Femur (tissue), 1 donor: ENCODE results near the gene MED26.

Source experiments
- DNase-seq: peaks from one replicate; pipeline ENCODE4 v3.0.0-alpha.2; 2017

Gene MED26

DNA sequence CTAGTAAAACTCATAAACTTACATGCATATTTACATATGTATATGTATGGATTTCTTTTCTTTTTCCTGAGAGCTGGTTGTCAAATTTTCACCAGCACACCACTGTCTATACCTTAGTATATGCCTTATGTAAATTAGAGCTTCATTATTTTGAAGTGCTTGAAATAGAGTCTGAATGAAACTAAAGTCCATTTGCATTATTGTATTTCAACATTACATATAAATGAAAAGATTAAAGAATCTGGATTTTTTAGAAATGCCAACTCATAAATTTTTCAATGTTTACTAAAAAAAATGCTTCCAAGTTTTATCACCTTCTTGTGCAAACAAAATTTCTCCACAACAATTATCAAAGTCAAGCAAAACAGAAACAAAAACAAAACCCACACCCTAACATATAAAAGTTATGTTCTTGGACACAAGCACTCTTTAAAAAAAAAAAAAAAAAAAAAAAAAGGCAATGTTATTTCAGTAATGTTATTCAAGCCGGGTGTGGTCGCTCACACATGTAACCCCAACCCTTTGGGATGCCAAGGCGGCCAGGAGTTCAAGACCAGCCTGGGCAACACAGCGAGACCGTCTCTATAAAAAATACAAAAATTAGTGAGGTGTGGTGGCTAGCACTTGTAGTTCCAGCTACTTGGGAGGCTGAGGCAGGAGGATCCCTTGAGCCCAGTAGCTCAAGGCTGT is 18.3 kb downstream of the MED26 start:
- DNase-seq: no peak

DNA sequence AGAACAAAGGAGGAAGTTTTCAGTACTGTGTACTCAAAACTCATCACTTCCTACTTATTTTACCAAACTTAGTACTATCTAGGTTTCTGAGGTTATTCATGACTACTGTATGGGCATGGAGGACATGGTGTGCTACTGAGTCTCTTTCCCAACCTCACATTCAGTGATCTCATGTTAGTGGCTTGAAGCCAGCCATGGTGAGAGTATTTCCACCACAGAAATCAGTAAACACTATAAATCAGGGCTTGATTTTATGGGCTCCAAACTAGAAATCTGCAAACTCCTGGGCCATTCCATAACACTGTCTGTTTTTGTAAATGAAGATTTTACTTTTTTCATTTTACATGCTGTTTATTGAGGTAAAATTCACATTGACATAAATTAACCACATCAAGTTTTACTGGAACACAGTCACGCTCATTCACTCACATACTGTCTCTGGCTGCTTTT is 19.7 kb downstream of the MED26 start:
- DNase-seq: no peak

DNA sequence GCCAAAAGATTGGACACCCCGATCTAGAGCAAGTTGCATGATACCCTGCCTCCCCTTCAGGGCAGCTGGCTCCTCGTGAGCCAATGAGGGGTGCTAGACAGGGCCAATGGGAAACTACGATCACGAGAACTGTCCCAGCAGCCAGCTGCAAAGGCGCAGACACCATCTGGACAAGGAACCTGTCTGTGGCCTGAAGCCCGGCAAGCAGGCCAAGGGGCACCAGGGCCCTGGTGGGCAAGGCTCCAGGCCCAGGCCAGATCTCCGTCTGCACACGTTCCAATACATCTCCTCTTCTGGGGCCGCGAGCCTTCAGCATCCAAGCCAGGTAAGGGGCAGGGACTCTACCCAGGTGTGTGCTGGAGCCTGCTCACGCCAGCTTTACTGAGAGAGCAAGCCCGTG is 20.2 kb downstream of the MED26 start:
- DNase-seq: no peak

DNA sequence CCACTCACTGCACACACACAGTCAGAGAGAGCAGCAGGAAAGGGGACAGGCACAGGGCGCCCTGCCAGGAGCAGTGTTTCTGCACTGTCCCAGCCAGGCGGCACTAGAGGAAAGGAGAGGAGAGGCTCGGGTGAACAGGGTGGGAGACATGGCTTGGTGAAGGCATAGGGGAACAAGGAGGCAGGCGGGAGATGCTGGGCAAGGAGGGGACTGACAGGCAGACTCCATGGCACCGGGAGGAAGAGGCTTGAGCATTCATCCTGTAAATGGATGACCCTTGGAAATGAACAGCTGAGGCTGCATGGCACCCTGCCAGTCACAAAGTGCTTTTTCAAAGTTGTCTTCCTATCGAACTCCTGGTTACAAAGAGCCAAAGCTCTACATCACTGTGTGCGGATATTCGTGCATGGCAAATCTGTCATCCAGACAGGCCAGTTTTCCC is 22.4 kb downstream of the MED26 start:
- DNase-seq: no peak

DNA sequence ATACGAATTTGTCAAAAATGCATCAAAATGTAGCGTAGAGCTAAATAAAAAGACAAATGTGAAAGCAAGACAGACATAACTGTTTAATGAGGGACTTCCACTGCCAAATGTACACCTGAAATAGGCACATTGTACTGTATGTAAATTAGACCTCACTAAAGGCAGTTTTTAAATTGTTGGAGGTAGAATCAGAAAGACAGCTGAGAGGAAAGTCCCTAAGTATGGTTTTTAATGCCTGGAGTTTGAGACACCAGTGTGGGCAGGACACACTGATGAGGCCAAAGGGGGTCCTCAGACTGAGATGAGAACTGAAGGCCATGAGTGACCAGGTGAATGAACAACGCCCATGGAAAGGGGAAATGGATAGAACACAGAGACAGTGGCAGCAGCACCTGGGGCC is 22.9 kb downstream of the MED26 start:
- DNase-seq: no peak

DNA sequence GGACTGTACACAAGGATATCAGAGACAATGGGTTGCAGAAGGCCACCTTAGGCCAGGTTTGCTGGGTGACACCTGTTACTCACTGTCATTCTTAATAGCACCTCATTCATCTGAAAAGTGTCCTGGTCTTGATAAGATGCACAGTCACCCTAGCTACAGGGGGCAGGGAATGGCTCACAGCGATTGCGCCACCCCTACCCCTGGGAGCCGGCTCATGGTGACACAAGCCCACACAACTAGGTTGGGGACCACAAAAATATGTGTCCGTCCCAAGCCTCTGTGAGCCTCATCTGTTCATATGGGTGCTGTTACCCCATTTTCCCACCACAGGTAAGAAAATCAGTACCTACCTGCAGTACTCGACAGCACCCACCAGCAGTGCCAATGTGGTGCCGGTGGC is 23.4 kb downstream of the MED26 start:
- DNase-seq: no peak

DNA sequence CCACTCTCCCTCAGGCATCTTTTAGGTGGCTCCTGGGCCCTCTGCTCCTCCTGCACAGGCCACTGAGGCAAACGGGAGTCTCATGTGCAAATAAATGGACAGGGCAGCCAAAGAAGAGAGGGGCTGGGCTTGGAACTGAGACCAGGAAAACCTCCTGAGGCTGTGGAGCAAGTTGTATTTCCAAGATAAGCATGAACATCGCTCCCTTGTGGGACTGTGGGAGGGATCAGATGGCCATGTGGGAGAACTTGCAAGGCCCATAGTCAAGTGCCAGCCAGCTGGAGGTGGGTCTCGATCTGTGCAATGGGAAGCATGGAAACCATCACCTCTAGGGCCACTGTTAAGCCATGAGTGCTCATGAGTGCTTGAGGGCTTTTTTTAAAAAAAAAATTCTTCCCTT is 24.9 kb downstream of the MED26 start:
- no peak for DNase-seq

DNA sequence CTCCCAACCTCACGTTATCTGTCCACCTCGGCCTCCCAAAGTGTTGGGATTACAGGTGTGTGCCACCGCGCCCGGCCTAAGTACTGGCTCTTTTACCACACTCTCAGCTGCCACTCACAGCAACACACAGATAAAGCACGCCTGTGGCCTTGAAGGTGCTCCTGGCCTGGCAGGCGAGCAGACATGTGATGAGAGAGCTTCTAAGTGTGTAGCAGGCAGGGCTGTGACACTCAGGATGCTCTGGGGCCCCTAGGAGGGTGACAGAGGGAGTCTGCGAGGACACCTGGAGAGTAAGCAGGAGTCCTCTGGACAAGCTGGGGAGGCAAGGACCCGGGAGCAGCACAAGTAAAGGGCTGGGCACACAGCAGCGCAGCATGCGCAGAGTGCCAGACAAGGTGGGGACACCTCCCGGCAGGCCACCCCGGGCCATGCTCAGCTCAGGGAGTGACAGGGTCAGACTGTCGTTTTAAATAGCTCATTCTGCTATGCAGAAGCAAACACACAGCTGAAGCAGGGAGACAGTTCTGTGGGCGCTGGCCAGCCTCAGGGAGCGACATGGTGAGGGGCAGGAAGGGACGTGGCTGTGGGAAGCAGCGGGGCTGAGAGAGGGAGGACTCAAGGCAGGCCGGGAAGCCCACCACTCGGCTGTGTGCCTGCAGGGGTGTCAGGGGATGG is 26.5 kb downstream of the MED26 start:
- no peak for DNase-seq

DNA sequence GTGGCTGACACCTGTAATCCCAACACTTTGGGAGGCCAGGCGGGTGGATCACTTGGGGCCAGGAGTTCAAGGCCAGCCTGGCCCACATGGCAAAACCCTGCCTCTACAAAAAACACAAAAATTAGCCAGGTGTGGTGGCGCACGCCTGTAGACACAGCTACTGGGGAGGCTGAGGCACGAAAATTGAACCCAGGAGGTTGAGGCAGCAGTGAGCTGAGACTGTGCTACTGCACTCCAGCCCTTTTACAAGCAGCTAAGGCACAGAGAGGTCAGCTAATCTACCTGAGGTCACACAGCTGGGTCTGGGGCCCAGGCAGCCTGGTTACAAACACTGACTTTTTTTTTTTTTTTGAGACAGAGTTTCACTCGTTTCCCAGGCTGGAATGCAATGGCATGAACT is 27.2 kb downstream of the MED26 start:
- no peak for DNase-seq

DNA sequence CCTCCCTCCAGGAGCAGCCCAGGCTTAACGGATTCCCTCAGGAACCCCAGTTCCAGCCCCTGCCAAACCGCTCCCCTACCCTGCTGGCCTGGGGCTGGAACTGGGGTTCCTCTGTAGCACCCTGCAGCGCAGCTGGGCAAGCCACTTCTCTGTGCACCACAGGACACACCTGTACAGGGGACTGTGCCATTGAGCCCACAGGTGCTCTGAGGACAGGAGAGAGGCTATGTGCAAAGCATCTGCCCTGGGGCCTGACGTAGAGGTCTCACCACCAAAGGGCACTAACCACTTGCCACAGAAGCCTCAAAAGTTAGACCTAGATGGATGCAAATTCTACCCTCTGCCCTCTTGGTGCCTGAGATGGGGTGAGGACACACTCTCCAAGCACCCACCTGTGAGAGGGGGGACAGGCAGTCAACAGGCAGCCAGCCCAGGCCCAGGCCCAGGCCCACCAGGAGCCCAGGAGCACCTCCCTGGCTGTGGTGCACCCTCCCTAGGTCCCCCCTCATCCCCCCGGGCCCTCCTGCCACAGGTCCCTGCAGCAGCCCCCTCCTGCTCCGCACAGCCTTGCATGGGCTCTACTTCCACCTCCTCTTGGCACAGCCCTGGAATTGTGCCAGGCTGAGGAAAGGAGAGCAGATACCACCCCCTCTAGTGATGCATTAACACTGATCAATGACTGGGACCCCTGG is 28.2 kb downstream of the MED26 start:
- no peak for DNase-seq

DNA sequence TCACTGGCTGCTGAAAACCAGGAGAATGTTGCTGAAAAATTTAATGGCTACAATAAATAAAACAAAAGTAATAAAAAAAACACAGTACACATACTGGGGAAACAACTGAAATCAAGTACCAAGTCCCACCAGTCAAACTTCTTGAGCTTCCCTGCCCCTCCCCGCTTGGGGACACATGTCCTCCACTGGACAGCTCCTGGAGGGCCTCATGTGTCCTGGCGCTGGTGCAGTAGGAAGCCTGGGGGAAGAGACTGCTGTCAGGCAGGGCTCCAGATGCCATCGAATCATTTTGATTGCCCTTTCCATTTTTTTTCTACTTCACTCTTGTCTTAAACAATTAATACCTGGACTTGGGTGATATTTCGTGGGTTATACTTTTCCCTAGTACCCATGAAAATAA is 29.2 kb downstream of the MED26 start:
- no peak for DNase-seq

DNA sequence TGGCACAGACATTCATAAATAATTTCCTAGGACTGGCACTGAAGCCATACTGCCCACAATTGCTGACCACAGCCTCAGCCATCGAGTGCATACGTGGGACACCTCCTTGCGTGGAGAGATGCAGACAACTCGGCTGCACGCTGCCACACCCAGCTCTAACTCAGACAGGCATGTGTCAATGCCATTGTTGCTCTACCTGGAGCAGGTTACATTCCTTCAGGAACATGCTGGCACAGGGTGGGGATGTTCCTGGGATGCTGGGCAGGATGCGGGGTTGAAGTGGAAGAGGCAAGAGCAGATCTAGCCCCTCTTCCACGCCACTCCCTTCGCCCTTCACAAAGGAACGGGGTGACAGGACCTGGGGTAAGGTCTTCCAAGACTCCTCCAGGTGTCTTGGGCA is 31.6 kb downstream of the MED26 start:
- DNase-seq: no peak

DNA sequence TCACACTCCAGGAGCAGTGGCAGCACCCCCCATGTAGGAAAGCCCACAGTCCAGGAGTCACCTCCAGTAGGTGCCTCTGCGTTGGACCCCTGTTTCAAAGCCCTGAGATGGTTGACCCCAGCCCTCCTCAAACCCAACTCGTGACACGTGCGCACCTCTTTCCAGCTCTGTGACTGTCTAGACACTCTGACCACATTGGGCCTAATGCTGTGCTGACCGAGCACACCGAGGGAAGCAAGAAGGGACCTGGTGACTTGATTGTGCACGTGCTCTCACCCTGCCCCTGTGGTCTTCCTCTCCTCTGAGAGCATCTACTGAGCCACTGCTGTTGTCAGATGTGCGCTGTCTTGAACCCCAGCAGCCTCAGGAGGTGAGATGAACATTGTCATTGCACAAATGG is 32.9 kb downstream of the MED26 start:
- DNase-seq: no peak

DNA sequence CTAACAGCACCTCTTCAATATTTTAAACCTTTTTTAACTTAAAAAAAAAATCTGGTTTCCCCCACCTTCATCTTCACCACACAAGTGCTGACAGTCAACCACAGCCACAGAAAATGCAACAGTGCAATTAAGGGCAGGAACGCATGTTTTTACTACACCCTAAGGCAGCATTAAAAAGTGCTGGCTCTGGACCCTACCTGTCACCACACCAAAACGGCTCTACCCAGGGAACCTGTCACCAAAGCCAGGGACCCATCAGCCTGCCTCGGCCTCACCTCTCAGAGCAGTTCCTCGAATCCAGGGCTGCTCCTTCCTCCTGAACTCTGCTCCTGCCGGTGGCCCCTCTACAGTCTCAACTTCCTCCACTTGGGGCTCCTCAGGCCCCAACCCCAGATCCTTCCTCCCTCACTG is 33.3 kb downstream of the MED26 start:
- DNase-seq: no peak

DNA sequence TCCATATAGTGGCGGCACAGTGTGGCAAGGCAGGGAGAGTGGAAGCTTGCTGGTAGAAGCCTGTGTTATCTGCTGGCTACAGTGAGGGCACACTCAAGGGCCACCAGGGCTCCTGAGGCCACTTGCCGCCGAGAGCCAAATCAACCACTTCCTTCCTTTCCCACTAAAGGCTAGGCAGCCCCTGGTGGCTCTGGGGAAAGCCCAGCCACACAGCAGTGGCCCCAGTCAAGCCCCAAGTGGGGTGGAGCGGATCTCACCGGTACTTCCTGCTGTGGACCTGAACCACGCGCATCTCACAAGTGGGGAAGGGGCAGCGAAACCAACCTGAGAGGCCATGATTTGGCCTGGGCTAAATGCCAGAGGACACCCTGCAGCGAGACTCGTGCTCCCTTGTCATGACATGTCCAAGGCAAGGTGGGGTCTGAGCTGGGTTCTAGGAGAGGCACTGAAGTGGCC is 33.8 kb downstream of the MED26 start:
- DNase-seq: peak; percentile 49

DNA sequence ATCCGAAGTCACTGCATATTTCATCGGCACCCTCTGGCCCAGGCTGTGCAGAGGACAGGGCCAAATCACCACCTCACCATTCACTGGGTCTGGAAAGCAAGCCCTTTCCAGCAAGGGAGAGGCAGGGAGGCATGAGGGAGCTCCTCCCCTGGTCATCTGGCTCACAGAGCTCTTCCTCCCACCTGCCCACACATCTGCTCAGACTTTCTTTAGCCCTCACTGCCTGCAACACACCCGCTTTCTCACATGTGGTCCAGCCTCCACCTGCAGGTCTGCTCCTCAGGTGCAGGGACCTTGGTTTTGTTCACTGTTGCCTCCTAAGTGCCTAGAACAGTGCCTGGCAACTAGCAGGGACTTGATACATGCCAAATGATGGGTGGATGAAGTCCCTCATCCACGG is 34.8 kb downstream of the MED26 start:
- DNase-seq: no peak

DNA sequence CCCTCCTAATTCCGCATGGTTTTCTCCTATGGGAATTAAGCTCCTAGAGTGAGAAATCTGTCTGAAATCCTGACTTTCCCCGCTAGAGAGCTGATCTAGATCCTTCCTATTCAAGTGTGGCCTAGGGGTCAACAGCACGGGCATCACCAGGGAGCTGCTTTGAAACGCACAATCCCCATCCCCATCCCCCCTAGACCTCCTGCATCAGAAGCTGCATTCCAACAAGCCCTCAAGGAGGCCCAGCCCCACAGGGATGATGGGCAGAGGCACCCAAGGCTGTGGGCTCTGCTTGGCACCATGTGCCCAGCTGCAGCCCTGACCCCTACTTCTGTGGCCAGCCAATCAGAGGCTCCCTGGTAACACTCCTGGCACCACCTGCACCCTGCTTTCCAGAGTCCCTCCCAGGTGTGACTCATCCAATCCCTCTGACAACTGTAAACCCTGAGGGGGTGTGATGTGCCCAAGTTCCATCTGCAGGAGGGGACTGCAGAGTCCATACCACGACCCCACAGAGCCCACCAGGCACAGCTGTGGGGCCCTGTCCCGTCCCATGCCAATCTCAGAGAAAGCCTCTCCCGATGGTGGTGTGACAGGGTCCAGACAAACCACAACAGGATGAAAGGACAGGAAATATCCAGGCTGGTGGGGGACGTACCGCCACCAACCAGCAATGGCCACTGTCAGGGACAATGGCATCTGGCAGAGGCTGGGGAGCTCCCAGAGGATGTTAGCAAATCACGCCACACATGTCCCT is 36.0 kb downstream of the MED26 start:
- no peak for DNase-seq

DNA sequence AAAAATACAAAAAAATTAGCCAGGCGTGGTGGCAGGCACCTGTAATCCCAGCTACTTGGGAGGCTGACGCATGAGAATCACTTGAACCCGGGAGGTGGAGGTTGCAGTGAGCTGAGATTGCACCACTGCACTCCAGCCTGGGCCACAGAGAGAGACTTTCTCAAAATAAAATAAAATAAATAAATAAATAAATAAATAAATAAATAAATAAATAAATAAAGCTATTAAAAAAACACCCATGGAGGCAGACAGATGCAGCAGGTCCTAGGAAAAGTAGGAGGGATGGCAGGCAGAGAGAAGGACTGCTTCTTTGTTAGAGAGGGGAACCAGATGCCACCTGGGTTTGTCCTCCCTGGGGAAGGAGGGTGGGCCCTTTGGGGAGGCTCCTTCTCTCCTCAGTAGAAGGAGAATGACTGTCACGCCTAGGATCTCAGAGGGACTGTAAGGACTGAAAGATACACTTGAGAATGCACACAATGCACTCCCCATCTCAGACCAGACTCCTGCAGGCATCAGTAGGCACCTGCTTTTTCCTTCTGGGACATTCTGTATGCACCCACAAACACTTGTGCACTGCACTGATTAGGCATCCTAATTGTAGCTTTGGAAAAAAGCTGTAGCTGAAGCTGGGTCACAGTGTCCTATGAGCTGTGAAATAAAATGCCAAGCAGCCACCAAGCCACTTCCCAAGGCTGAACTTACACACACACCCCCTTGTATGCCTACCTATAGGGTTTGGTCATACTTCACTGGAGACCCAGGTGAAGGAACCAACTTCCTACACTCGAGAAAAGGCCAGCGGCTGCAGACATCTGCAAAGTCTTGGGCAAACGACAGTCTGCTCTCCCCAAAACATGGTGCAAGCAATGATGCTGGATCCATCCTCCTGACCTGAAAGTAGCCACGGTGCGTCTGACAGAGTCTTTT is 36.9 kb downstream of the MED26 start:
- no peak for DNase-seq

DNA sequence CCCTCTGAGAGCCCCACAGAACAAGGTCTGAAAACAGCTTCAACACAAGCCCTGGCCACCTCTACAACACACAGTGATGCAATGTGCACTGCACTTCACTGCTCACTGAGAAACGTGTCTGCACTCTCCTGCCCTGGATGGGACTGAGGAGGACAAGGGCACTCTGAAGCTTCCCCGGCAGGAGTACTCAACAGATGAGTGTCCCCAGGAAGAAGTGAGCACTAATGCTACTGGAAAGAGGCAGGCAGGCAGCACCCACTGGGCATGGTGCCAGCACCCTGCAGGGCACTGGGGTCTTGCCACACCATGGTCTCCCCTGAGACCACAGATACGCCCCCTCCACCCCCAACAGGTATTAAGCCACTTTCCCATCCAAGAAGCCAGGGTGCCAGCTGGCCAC is 38.1 kb downstream of the MED26 start:
- DNase-seq: no peak

DNA sequence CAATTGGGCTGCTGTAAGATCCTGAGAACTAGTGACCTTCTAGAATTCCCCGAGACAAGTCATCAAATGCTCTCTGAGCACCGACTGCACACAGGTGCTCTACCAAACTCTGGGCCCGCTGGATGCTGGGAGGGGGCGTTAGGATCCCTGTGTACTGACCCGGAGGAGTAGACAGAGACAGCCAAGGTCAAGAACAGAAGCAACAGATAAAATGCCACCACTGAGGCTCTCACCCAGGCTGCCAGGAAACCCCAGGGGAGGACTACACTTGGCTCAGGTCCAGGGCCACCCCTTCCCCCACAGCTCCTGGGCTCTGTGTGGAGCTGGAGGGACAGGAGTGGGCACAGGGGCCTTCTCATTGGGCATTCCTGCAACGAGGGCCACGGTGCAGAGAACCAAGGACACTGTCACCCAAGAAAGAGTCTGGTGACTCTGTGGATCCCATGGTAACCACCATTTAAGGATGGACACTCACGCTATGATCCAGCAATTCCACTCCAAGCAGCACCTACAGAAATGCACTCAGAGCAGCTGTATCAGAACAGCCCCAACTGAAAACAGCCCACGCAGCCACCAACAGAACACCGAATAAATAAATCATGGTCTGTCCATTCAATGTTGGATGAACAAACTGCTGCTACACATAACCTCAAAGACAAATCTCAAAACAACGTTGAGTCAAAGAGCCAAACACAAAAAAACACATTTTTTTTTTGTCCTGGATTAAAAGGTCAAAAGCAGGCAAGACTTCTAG is 39.0 kb downstream of the MED26 start:
- no peak for DNase-seq
